ENCODE measurements around the gene NFE2L1.

NFE2L1 gene

DNA sequence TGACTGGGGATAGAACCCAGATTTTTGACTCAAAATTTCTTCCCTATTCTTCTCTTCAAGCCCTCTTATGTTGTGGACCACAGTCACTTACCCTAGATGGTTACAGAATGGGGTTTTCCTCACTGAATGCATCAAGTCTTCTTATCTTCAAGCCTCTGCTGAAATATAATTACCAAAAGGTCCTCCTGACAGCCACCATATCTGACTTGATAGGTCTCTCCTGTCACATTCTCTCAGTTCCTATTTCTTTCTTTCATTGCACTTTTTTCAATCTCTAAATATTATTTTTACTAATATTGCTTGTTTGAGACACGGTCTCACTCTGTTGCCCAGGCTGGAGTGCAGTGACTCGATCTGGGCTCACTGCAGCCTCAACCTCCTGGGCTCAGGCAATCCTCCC, 9.5 kb upstream of the NFE2L1 start:
- Histone ChIP-seq H3K36me3 (no peaks in the 10 kb centered on the region), H3K27ac (no peak overlapping the region), H3K4me3 (ENCODE audit: low read depth, low read length) (no peak overlapping the region), H3K27me3 (ENCODE audit: insufficient read depth, low read depth, severe bottlenecking) (no peaks in the 10 kb centered on the region), H3K9me3 (ENCODE audit: severe bottlenecking) (peaks cover 2% of the 10 kb centered on the region)
- TF ChIP-seq, protein P1, sequence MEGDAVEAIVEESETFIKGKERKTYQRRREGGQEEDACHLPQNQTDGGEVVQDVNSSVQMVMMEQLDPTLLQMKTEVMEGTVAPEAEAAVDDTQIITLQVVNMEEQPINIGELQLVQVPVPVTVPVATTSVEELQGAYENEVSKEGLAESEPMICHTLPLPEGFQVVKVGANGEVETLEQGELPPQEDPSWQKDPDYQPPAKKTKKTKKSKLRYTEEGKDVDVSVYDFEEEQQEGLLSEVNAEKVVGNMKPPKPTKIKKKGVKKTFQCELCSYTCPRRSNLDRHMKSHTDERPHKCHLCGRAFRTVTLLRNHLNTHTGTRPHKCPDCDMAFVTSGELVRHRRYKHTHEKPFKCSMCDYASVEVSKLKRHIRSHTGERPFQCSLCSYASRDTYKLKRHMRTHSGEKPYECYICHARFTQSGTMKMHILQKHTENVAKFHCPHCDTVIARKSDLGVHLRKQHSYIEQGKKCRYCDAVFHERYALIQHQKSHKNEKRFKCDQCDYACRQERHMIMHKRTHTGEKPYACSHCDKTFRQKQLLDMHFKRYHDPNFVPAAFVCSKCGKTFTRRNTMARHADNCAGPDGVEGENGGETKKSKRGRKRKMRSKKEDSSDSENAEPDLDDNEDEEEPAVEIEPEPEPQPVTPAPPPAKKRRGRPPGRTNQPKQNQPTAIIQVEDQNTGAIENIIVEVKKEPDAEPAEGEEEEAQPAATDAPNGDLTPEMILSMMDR (IDR thresholded peaks at IDR 0.05; ENCODE audit: low read depth, low read length), result no peak
- no peak for DNase-seq

DNA sequence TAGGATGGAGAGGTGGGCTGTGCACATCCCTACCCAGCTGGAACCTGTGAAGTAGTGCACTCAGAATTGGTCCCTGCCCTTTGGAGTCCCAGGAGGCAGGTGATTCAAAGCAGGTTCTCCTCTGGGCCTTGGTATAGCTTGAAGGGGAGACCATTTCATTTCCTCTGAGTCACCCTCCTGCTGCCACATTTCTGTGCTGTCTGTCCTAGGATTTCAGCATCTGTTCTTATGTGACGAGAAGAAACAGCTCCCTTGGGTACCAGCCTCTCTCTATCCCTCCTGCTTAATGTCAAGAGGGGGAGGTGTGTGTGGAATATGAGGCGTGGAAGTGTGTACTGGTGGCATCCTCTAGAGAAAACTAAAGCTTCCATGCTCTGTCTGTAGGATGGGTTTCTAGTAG, 5.0 kb upstream of the NFE2L1 start:
- TF ChIP-seq, protein P1 (IDR thresholded peaks at IDR 0.05; ENCODE audit: low read depth, low read length), result no peak
- H3K27ac ChIP-seq, result no peak overlapping the region
- H3K27me3 ChIP-seq (ENCODE audit: insufficient read depth, low read depth, severe bottlenecking), result no peaks in the 10 kb centered on the region
- H3K9me3 ChIP-seq (ENCODE audit: severe bottlenecking), result no peaks in the 10 kb centered on the region
- no peak for DNase-seq
- no peak overlapping the region for H3K4me3 ChIP-seq (ENCODE audit: low read depth, low read length)
- no peaks in the 10 kb centered on the region; the same call in 1 of the 2 replicates for H3K36me3 ChIP-seq

DNA sequence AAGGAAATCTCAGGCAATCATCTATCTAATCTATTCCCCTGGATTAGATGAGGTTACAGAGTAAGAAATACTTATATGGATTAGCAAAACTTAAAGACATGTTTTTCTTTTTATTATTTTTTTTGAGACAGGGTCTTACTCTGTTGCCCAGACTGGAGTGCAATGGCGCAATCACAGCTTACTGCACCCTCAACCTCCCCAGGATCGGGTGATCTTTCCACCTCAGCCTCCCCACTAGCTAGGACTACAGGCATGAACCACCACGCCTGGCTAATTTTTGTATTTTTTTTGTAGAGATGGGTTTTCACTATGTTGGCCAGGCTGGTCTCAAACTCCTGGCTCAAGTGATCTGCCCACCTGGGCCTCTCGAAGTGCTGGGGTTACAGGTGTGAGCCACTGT, 3.3 kb upstream of the NFE2L1 start:
- Histone ChIP-seq H3K36me3 (peaks cover 3% of the 10 kb centered on the region; the same call in 1 of the 2 replicates), H3K27me3 (ENCODE audit: insufficient read depth, low read depth, severe bottlenecking) (no peaks in the 10 kb centered on the region), H3K4me3 (ENCODE audit: low read depth, low read length) (no peak overlapping the region), H3K9me3 (ENCODE audit: severe bottlenecking) (no peaks in the 10 kb centered on the region), H3K27ac (peak overlapping the region; percentile 62; the same call in 1 of the 2 replicates)
- TF ChIP-seq, protein P1 (IDR thresholded peaks at IDR 0.05; ENCODE audit: low read depth, low read length), result no peak
- no peak for DNase-seq

DNA sequence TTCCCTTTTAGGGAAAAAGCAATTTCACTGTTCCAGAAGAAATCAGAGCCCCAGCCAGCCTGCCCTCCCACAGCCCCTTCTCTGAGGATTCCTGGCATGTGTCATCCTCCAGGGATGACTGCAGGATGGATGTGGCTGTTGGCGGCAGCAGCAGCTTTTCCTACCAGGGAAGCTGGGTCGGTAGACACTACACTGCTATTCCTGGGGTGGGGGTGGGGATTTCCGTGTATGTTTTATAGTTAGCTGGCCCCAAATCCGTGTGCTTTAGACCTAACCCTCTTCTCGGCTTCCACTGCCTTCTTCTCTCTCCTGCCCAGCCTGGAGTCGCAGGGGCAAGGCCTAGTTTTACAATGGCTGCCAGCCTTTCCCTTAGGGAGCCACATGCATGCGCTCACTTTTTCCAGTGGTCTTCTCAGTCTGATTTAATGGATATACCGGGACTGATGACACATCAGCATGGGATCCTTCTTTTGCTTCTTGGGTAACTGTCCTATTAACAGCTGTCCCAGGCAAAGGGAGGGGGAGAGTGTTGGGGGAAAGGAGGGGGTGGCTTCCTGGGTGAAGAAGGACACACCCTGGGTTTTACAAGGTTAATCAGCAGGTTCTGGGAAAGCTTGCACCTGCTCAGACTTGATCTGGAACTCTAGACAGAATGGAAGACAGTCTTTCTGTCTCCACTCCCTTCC, 2.7 kb upstream of the NFE2L1 start:
- Histone ChIP-seq H3K9me3 (ENCODE audit: severe bottlenecking) (no peaks in the 10 kb centered on the region), H3K27me3 (ENCODE audit: insufficient read depth, low read depth, severe bottlenecking) (no peaks in the 10 kb centered on the region), H3K4me3 (ENCODE audit: low read depth, low read length) (no peak overlapping the region), H3K36me3 (peaks cover 9% of the 10 kb centered on the region), H3K27ac (peak overlapping the region; percentile 62)
- TF ChIP-seq, protein P1 (IDR thresholded peaks at IDR 0.05; ENCODE audit: low read depth, low read length), result no peak
- peak; percentile 75 for DNase-seq

DNA sequence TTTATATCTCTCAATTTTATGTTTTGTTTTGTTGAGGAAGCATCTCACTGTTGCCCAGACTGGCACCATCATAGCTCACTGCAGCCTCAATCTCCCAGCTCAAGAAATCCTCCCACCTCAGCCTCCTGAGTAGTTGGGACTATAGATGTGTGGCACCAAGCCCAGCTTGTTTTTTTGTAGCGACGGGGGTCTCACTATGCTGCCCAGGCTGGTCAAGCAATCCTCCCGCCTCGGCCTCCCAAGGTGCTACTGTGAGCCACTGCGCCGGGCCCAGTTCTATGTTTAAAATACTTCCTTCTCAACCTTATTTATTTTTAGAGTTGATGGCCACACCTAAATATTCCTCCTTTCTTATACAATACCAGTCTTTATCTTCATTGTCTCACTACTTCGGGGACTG, 1.9 kb upstream of the NFE2L1 start:
- DNase-seq, result no peak
- H3K4me3 ChIP-seq (ENCODE audit: low read depth, low read length), result no peak overlapping the region
- H3K9me3 ChIP-seq (ENCODE audit: severe bottlenecking), result no peaks in the 10 kb centered on the region
- H3K36me3 ChIP-seq, result peaks cover 18% of the 10 kb centered on the region
- peak overlapping the region; percentile 61 for H3K27ac ChIP-seq
- TF ChIP-seq, protein P1 (IDR thresholded peaks at IDR 0.05; ENCODE audit: low read depth, low read length), result no peak
- no peaks in the 10 kb centered on the region for H3K27me3 ChIP-seq (ENCODE audit: insufficient read depth, low read depth, severe bottlenecking)

All from WERI-Rb-1 (cell line).